ENCODE data around the gene EFEMP1. TPM values are rescaled to one million over a fixed set of nuclear protein-coding genes. Genes with fewer than 3 reads are reported as not detected.

Gene EFEMP1
- total and polyA plus RNA-seq, 4 donors: 0.65 to 11.5 (median 6.5) TPM

- no peaks in the 10 kb centered on the region for H3K27me3 ChIP-seq (ENCODE audit: control insufficient read depth in 4 of 4, insufficient read depth in 4 of 4, low read length in 3 of 4)
- no peaks in the 10 kb centered on the region for H3K9me3 ChIP-seq (ENCODE audit: control insufficient read depth in 4 of 4, low read length in 3 of 4)
- WGBS: 49% methylated on average over 4 of the region's 4 CpGs
- H3K4me3 ChIP-seq (ENCODE audit: low read depth in 1 of 3, low read length in 3 of 3): no peak overlapping the region
- peak overlapping the region in 1 of 2 donors; percentile 31 for H3K27ac ChIP-seq (ENCODE audit: low read depth in 1 of 2, low read length in 2 of 2)
- TF ChIP-seq NR2F2 (IDR thresholded peaks at IDR 0.05) (no peak), HNF4G (IDR thresholded peaks at IDR 0.05) (no peak), RAD21 (IDR thresholded peaks at IDR 0.05) (no peak), HNF4A (conservative IDR thresholded peaks at IDR 0.05) (peak in 1 of 2 donors; percentile 20), RXRA (IDR thresholded peaks at IDR 0.05) (peak in 1 of 2 donors; percentile 43), ATF3 (IDR thresholded peaks at IDR 0.05) (no peak), TAF1 (conservative IDR thresholded peaks at IDR 0.05) (no peak)
- H3K36me3 ChIP-seq (ENCODE audit: control insufficient read depth in 4 of 4, insufficient read depth in 3 of 4, low read depth in 1 of 4, low read length in 3 of 4): no peaks in the 10 kb centered on the region
- peaks cover 0 to 7% (median 2%) of the 10 kb centered on the region in 4 donors for H3K4me1 ChIP-seq (ENCODE audit: control insufficient read depth in 4 of 4, insufficient read depth in 4 of 4, low read length in 3 of 4)
- no peak overlapping the region for H3K9ac ChIP-seq (ENCODE audit: low read depth in 1 of 2, low read length in 2 of 2)
- no peak for DNase-seq (ENCODE audit: low spot score)
Measured at GRCh38 chr2:55875434-55876135, 48.0 kb downstream of the EFEMP1 start.

GRCh38 chr2:55874338-55874737 is 49.2 kb downstream of the EFEMP1 start:
- TF ChIP-seq EGR1 (IDR thresholded peaks at IDR 0.05; ENCODE audit: low read depth in 2 of 2): no peak
- no peak for TF ChIP-seq TAF1 (conservative IDR thresholded peaks at IDR 0.05)
- TF ChIP-seq ATF3 (IDR thresholded peaks at IDR 0.05): no peak
- no peak for TF ChIP-seq MAX (IDR thresholded peaks at IDR 0.05)
- no peak for TF ChIP-seq HNF4G (IDR thresholded peaks at IDR 0.05)
- no peak for TF ChIP-seq GABPA (IDR thresholded peaks at IDR 0.05 in 1 of 2, conservative IDR thresholded peaks at IDR 0.05 in 1 of 2)
- TF ChIP-seq RXRA (IDR thresholded peaks at IDR 0.05): no peak
- Histone ChIP-seq H3K27me3 (ENCODE audit: control insufficient read depth in 4 of 4, insufficient read depth in 4 of 4, low read length in 3 of 4) (no peaks in the 10 kb centered on the region), H3K9me3 (ENCODE audit: control insufficient read depth in 4 of 4, low read length in 3 of 4) (no peaks in the 10 kb centered on the region), H3K27ac (ENCODE audit: low read depth in 1 of 2, low read length in 2 of 2) (no peak overlapping the region), H3K4me1 (ENCODE audit: control insufficient read depth in 4 of 4, insufficient read depth in 4 of 4, low read length in 3 of 4) (peaks cover 0 to 7% (median 2%) of the 10 kb centered on the region in 4 donors), H3K4me3 (ENCODE audit: low read depth in 1 of 3, low read length in 3 of 3) (no peak overlapping the region), H3K9ac (ENCODE audit: low read depth in 1 of 2, low read length in 2 of 2) (no peak overlapping the region), H3K36me3 (ENCODE audit: control insufficient read depth in 4 of 4, insufficient read depth in 3 of 4, low read depth in 1 of 4, low read length in 3 of 4) (no peaks in the 10 kb centered on the region)
- WGBS: 80% methylated on average over 2 of the region's 2 CpGs
- DNase-seq (ENCODE audit: low spot score): no peak

- H3K9ac ChIP-seq (ENCODE audit: low read depth in 1 of 2, low read length in 2 of 2): no peak overlapping the region
- peaks cover 0 to 7% (median 2%) of the 10 kb centered on the region in 4 donors for H3K4me1 ChIP-seq (ENCODE audit: control insufficient read depth in 4 of 4, insufficient read depth in 4 of 4, low read length in 3 of 4)
- no peaks in the 10 kb centered on the region for H3K9me3 ChIP-seq (ENCODE audit: control insufficient read depth in 4 of 4, low read length in 3 of 4)
- H3K27me3 ChIP-seq (ENCODE audit: control insufficient read depth in 4 of 4, insufficient read depth in 4 of 4, low read length in 3 of 4): no peaks in the 10 kb centered on the region
- no peak overlapping the region for H3K4me3 ChIP-seq (ENCODE audit: low read depth in 1 of 3, low read length in 3 of 3)
- H3K27ac ChIP-seq (ENCODE audit: low read depth in 1 of 2, low read length in 2 of 2): no peak overlapping the region
- H3K36me3 ChIP-seq (ENCODE audit: control insufficient read depth in 4 of 4, insufficient read depth in 3 of 4, low read depth in 1 of 4, low read length in 3 of 4): no peaks in the 10 kb centered on the region
- no peak for DNase-seq (ENCODE audit: low spot score)
- TF ChIP-seq HNF4G (IDR thresholded peaks at IDR 0.05) (no peak), NR2F2 (IDR thresholded peaks at IDR 0.05) (no peak), FOXA1 (IDR thresholded peaks at IDR 0.05) (no peak), TAF1 (conservative IDR thresholded peaks at IDR 0.05) (no peak), REST (IDR thresholded peaks at IDR 0.05) (no peak), YY1 (IDR thresholded peaks at IDR 0.05) (no peak), EGR1 (IDR thresholded peaks at IDR 0.05; ENCODE audit: low read depth in 2 of 2) (no peak), GABPA (IDR thresholded peaks at IDR 0.05 in 1 of 2, conservative IDR thresholded peaks at IDR 0.05 in 1 of 2) (no peak), MAX (IDR thresholded peaks at IDR 0.05) (no peak), FOXA2 (IDR thresholded peaks at IDR 0.05) (no peak), HNF4A (conservative IDR thresholded peaks at IDR 0.05) (no peak), ATF3 (IDR thresholded peaks at IDR 0.05) (no peak), SP1 (IDR thresholded peaks at IDR 0.05) (no peak), JUND (IDR thresholded peaks at IDR 0.05) (no peak), RXRA (IDR thresholded peaks at IDR 0.05) (no peak), ZBTB33 (IDR thresholded peaks at IDR 0.05) (no peak)
Measured at GRCh38 chr2:55871637-55872036, 51.9 kb downstream of the EFEMP1 start.
